H1 (cell line): ENCODE data around the gene TNXB. TPM values are rescaled to one million over a fixed set of nuclear protein-coding genes. Genes with fewer than 3 reads are reported as not detected.

ENCODE experiments used
- BACH1 ChIP-seq: IDR thresholded peaks from 2 replicates; pipeline ENCODE4 v1.6.1; 2012; ENCODE audit warnings: low read length, improper control_type of control experiment
- EP300 ChIP-seq, 2 experiments: IDR thresholded peaks; 1 replicate in 1 of 2; 2 replicates in 1 of 2; pipeline ENCODE4 v1.6.1; 2011 to 2012; ENCODE audit warnings: low read depth in 2 of 2, low read length in 2 of 2, mild to moderate bottlenecking in 2 of 2, borderline replicate concordance in 1 of 2, inconsistent platforms in 1 of 2, moderate library complexity in 1 of 2
- HDAC6 ChIP-seq: IDR thresholded peaks from one replicate; pipeline ENCODE4 v1.7.1; 2012; ENCODE audit warnings: low read depth, mild to moderate bottlenecking, inconsistent platforms, low read length, moderate library complexity
- KDM1A ChIP-seq: fragments of 200-600, 300-600 bp; sonication (generic); IDR thresholded peaks from 2 replicates; pipeline ENCODE4 v1.7.1; 2016; ENCODE audit warnings: mild to moderate bottlenecking, low read length, borderline replicate concordance
- KDM5A ChIP-seq: fragments of 200-600 bp; IDR thresholded peaks from 2 replicates; pipeline ENCODE4 v1.7.1; 2012; ENCODE audit warnings: mild to moderate bottlenecking, low read length, inconsistent platforms, mixed read lengths
- RXRA ChIP-seq: IDR thresholded peaks from 2 replicates; pipeline ENCODE4 v1.6.1; 2011; ENCODE audit warnings: low read depth, mild to moderate bottlenecking, low read length, moderate library complexity; ENCODE audit not compliant: insufficient read depth
- SIX5 ChIP-seq: IDR thresholded peaks from 2 replicates; pipeline ENCODE4 v1.6.1; 2011; ENCODE audit warnings: mild to moderate bottlenecking, low read depth, low read length
- SP4 ChIP-seq: IDR thresholded peaks from 2 replicates; pipeline ENCODE4 v1.6.1; 2012; ENCODE audit warnings: low read length, inconsistent platforms
- SRF ChIP-seq: IDR thresholded peaks from 2 replicates; pipeline ENCODE4 v1.6.1; 2011; ENCODE audit warnings: mild to moderate bottlenecking, low read depth, low read length, moderate library complexity
- TBP ChIP-seq: IDR thresholded peaks from 2 replicates; pipeline ENCODE4 v1.6.1; 2011; ENCODE audit warnings: low read depth, low read length, improper control_type of control experiment
- TCF12 ChIP-seq: IDR thresholded peaks from 2 replicates; pipeline ENCODE4 v1.6.1; 2011; ENCODE audit warnings: low read depth, mild to moderate bottlenecking, low read length
- YY1 ChIP-seq: IDR thresholded peaks from 2 replicates; pipeline ENCODE4 v1.6.1; 2011; ENCODE audit warnings: low read depth, mild to moderate bottlenecking, low read length
- polyA plus RNA-seq, 7 experiments: library from polyadenylated mRNA; depleted of rRNA in 3 of 7; stranded (reverse) in 5 of 7; unstranded in 2 of 7; fragments of >200 nt in 5 of 7; fragments of 200-250 nt in 2 of 7; gene quantifications; 1 replicate in 5 of 7; 2 replicates in 1 of 7; 4 replicates in 1 of 7; pipeline versions ENCODE4 v1.2.1 to v1.2.3, GENCODE V29; 2011 to 2013; ENCODE audit warnings: missing spikeins in 2 of 7, mixed read lengths in 2 of 7
- total RNA-seq: library from RNA; stranded (reverse); fragmentation: NEBNext Ultra II Directional; extraction: Animal tissue kit (Norgen Biotek cat#: 25700); gene quantifications from 2 replicates; pipeline ENCODE4 v1.2.1, GENCODE V29; 2021
- TF ChIP-seq, protein P1 (sequence below), 3 experiments: IDR thresholded peaks; 1 replicate in 2 of 3; 2 replicates in 1 of 3; pipeline versions ENCODE4 v1.5.1 to v1.6.1; 2011; ENCODE audit warnings: low read length in 3 of 3, mild to moderate bottlenecking in 3 of 3, inconsistent platforms in 2 of 3, low read depth in 1 of 3, moderate library complexity in 1 of 3; ENCODE audit not compliant: insufficient read depth in 1 of 3; ENCODE audit errors: control extremely low read depth in 1 of 3

The TNXB gene
- total and polyA plus RNA-seq, 2 of the 8 experiments (the other 6 are each of a cell fraction or from before 2014, with no cell fraction given): 3.1 to 4.8 TPM

DNA sequence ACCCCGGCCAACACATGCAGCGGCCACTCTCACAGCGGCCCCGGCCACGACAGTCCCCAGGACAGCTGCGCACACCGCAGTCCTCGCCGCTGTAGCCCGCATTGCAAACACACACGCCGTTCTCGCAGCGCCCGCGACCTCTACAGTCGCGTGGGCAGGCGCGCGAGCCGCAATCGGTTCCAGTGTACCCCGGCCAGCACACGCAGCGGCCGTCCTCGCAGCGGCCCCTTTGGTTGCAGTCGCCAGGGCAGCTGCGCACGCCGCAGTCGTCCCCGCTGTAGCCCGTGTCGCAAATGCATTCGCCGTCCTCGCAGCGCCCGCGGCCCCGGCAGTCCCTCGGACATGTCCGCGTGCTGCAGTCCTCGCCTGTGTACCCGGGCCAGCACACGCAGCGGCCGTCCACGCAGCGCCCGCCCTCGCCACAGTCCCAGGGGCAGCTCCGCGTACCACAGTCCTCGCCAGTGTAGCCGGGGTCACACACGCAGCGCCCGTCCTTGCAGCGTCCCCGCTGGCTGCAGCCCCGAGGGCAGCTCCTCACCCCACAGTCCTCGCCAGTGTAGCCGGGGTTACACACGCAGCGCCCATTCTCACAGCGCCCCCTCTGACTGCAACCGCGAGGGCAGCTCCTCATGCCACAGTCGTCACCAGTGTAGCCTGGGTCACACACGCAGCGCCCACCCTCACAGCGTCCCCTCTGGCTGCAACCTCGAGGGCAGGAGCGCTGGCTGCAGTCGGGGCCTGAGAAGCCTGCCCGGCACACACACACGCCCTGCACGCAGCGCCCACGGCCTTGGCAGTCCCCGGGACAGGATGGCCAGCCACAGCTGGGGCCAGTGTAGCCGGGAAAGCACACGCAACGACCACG, 12.5 kb downstream of the TNXB start (continued):
- TF ChIP-seq HDAC6 (no peak), KDM5A (no peak), TCF12 (no peak), YY1 (no peak), RXRA (no peak), KDM1A (no peak), SP4 (no peak), SRF (no peak), BACH1 (peak; percentile 46; the same call in 1 of the 2 replicates), EP300 (IDR thresholded peaks at IDR 0.05; ENCODE audit: borderline replicate concordance in 1 of 2, low read depth in 2 of 2, low read length in 2 of 2) (no peak), TBP (no peak), SIX5 (no peak)
- TF ChIP-seq, protein P1, sequence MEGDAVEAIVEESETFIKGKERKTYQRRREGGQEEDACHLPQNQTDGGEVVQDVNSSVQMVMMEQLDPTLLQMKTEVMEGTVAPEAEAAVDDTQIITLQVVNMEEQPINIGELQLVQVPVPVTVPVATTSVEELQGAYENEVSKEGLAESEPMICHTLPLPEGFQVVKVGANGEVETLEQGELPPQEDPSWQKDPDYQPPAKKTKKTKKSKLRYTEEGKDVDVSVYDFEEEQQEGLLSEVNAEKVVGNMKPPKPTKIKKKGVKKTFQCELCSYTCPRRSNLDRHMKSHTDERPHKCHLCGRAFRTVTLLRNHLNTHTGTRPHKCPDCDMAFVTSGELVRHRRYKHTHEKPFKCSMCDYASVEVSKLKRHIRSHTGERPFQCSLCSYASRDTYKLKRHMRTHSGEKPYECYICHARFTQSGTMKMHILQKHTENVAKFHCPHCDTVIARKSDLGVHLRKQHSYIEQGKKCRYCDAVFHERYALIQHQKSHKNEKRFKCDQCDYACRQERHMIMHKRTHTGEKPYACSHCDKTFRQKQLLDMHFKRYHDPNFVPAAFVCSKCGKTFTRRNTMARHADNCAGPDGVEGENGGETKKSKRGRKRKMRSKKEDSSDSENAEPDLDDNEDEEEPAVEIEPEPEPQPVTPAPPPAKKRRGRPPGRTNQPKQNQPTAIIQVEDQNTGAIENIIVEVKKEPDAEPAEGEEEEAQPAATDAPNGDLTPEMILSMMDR (IDR thresholded peaks at IDR 0.05; ENCODE audit: control extremely low read depth in 1 of 3, insufficient read depth in 1 of 3, low read depth in 1 of 3, low read length in 3 of 3): peak; percentile 45 to 70 (median 66); a peak in 3 of 4 replicates
